Spinal cord (tissue), 10 donors: ENCODE results near the gene KIF3B. TPM values are rescaled to one million over a fixed set of nuclear protein-coding genes. Genes with fewer than 3 reads are reported as not detected.
A peak's percentile ranks its signal among the peaks of the same experiment; 100 is the strongest.

Experiments
- DNase-seq, 6 donors: peaks; one replicate each; pipeline versions ENCODE4 v3.0.0 to v3.0.0-alpha.2; 2013 to 2015; ENCODE audit warnings: low spot score in 6 of 6, low read depth in 4 of 6
- H3K27ac ChIP-seq: one replicate; pipeline ENCODE4 v1.5.1; 2013; ENCODE audit warnings: low read depth, low read length, control low read depth
- H3K27me3 ChIP-seq: one replicate; pipeline ENCODE4 v1.6.1; 2013; ENCODE audit warnings: low read length; ENCODE audit not compliant: control insufficient read depth, insufficient read depth
- H3K36me3 ChIP-seq: one replicate; pipeline ENCODE4 v1.6.1; 2013; ENCODE audit warnings: low read length; ENCODE audit not compliant: control insufficient read depth, insufficient read depth
- H3K4me1 ChIP-seq: one replicate; pipeline ENCODE4 v1.6.1; 2013; ENCODE audit warnings: low read length; ENCODE audit not compliant: control insufficient read depth, insufficient read depth
- H3K4me3 ChIP-seq: one replicate; pipeline ENCODE4 v1.5.1; 2013; ENCODE audit warnings: low read depth, low read length, control low read depth
- H3K9me3 ChIP-seq: one replicate; pipeline ENCODE4 v1.6.1; 2013; ENCODE audit warnings: low read length; ENCODE audit not compliant: control insufficient read depth, insufficient read depth
- WGBS: methylation state at CpG from one replicate; pipeline ENCODE4 v1.1.5; 2013; ENCODE audit warnings: missing lambda C conversion rate; ENCODE audit not compliant: insufficient coverage; 5-methylcytosine and 5-hydroxymethylcytosine counted together
- long read RNA-seq, 4 donors: transcript quantifications; one replicate each; lab custom pipeline, GENCODE V29; 2026
- polyA plus RNA-seq, 2 donors: library from polyadenylated mRNA; unstranded; fragments of 120-200 nt; gene quantifications; one replicate each; pipeline ENCODE4 v1.2.1, GENCODE V29; 2013; ENCODE audit not compliant: insufficient read length in 2 of 2
- total RNA-seq, 2 donors: library from RNA; depleted of rRNA in 1 of 2; stranded (reverse); fragments of 120-200 nt in 1 of 2; fragments of >200 nt in 1 of 2; gene quantifications; one replicate each; pipeline versions ENCODE4 v1.2.3 to v1.2.4, GENCODE V29; 2013 to 2014
- donor health status: healthy.

Gene KIF3B
- total RNA-seq (10 to 100 TPM; 54.4 to 64.8 TPM), polyA plus RNA-seq (10 to 100 TPM; 69.0 to 75.8 TPM)
- long read RNA-seq, donor 1, full-length matches to known transcripts: 5 of 17 reads
- long read RNA-seq, donor 1, partial matches to known transcripts: 12 of 17 reads
- long read RNA-seq, donor 1, other reads (novel, unspliced or antisense): 0 of 17 reads
- long read RNA-seq, donor 2, full-length matches to known transcripts: 1 of 1 reads
- long read RNA-seq, donor 2, partial matches to known transcripts: 0 of 1 reads
- long read RNA-seq, donor 2, other reads (novel, unspliced or antisense): 0 of 1 reads
- long read RNA-seq, donor 3, partial matches to known transcripts: 11 of 11 reads
- long read RNA-seq, donor 3, other reads (novel, unspliced or antisense): 0 of 11 reads
- long read RNA-seq, donor 4: 0 reads

GRCh38 chr20:32277361-32278198 is at the start of gene KIF3B:
KIF3B (plus strand) TSS chr20:32277651; CDS start chr20:32309778, 32,127 bp downstream.
- Histone ChIP-seq H3K4me1 (peaks cover 18% of the 10 kb centered on the region), H3K9me3 (no peaks in the 10 kb centered on the region), H3K27me3 (no peaks in the 10 kb centered on the region), H3K27ac (no peak within 1 kb of the TSS), H3K4me3 (peak within 1 kb of the TSS; percentile 85), H3K36me3 (no peaks in the 10 kb centered on the region)
- WGBS: 2% methylated on average over 53 of the region's 62 CpGs
- DNase-seq: peak; percentile 47 to 97 (median 78)

GRCh38 chr20:32227744-32228688 is 49.4 kb upstream of the KIF3B start:
- H3K4me3 ChIP-seq: no peak overlapping the region
- H3K9me3 ChIP-seq: no peaks in the 10 kb centered on the region
- H3K27me3 ChIP-seq: no peaks in the 10 kb centered on the region
- H3K4me1 ChIP-seq: no peaks in the 10 kb centered on the region
- no peak for DNase-seq
- no peak overlapping the region for H3K27ac ChIP-seq
- peaks cover 57% of the 10 kb centered on the region for H3K36me3 ChIP-seq
- WGBS: 87% methylated on average over 22 of the region's 22 CpGs

GRCh38 chr20:32229251-32229747 is 48.2 kb upstream of the KIF3B start:
- 93% methylated on average over 4 of the region's 5 CpGs for WGBS
- Histone ChIP-seq H3K4me3 (no peak overlapping the region), H3K27me3 (no peaks in the 10 kb centered on the region), H3K36me3 (peaks cover 61% of the 10 kb centered on the region), H3K27ac (no peak overlapping the region), H3K4me1 (no peaks in the 10 kb centered on the region), H3K9me3 (no peaks in the 10 kb centered on the region)
- no peak for DNase-seq

GRCh38 chr20:32230707-32231106 is 46.7 kb upstream of the KIF3B start:
- Histone ChIP-seq H3K9me3 (no peaks in the 10 kb centered on the region), H3K4me3 (no peak overlapping the region), H3K27me3 (no peaks in the 10 kb centered on the region), H3K36me3 (peaks cover 69% of the 10 kb centered on the region), H3K27ac (no peak overlapping the region), H3K4me1 (no peaks in the 10 kb centered on the region)
- no peak for DNase-seq
- WGBS: 95% methylated on average over 10 of the region's 13 CpGs

GRCh38 chr20:32231245-32231644 is 46.2 kb upstream of the KIF3B start:
- 100% methylated on average over 2 of the region's 4 CpGs for WGBS
- H3K27ac ChIP-seq: no peak overlapping the region
- peaks cover 72% of the 10 kb centered on the region for H3K36me3 ChIP-seq

GRCh38 chr20:32231847-32232246 is 45.6 kb upstream of the KIF3B start:
- no peaks in the 10 kb centered on the region for H3K9me3 ChIP-seq
- H3K27ac ChIP-seq: no peak overlapping the region
- WGBS: 95% methylated on average over 3 of the region's 4 CpGs
- H3K4me3 ChIP-seq: no peak overlapping the region
- H3K4me1 ChIP-seq: no peaks in the 10 kb centered on the region
- no peaks in the 10 kb centered on the region for H3K27me3 ChIP-seq
- H3K36me3 ChIP-seq: peaks cover 72% of the 10 kb centered on the region
- no peak for DNase-seq

More at GRCh38 chr20:32231245-32231644, 46.2 kb upstream of the KIF3B start:
- no peak for DNase-seq
- H3K4me1 ChIP-seq: no peaks in the 10 kb centered on the region
- H3K4me3 ChIP-seq: no peak overlapping the region
- no peaks in the 10 kb centered on the region for H3K9me3 ChIP-seq
- no peaks in the 10 kb centered on the region for H3K27me3 ChIP-seq

- Histone ChIP-seq H3K27me3 (no peaks in the 10 kb centered on the region), H3K9me3 (no peaks in the 10 kb centered on the region), H3K4me3 (no peak overlapping the region), H3K4me1 (no peaks in the 10 kb centered on the region), H3K36me3 (peaks cover 68% of the 10 kb centered on the region), H3K27ac (no peak overlapping the region)
- DNase-seq: no peak
These were observed 45.0 kb upstream of the KIF3B start for GRCh38 chr20:32232326-32232886.

- WGBS: 99% methylated on average over 8 of the region's 9 CpGs
- Histone ChIP-seq H3K4me1 (no peaks in the 10 kb centered on the region), H3K27ac (no peak overlapping the region), H3K36me3 (peaks cover 60% of the 10 kb centered on the region), H3K27me3 (no peaks in the 10 kb centered on the region), H3K4me3 (no peak overlapping the region), H3K9me3 (no peaks in the 10 kb centered on the region)
- DNase-seq: no peak
These were observed 44.2 kb upstream of the KIF3B start for GRCh38 chr20:32233286-32233685.
